ENCODE measurements around the gene TSPAN7.

TSPAN7 gene, protein sequence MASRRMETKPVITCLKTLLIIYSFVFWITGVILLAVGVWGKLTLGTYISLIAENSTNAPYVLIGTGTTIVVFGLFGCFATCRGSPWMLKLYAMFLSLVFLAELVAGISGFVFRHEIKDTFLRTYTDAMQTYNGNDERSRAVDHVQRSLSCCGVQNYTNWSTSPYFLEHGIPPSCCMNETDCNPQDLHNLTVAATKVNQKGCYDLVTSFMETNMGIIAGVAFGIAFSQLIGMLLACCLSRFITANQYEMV

DNA sequence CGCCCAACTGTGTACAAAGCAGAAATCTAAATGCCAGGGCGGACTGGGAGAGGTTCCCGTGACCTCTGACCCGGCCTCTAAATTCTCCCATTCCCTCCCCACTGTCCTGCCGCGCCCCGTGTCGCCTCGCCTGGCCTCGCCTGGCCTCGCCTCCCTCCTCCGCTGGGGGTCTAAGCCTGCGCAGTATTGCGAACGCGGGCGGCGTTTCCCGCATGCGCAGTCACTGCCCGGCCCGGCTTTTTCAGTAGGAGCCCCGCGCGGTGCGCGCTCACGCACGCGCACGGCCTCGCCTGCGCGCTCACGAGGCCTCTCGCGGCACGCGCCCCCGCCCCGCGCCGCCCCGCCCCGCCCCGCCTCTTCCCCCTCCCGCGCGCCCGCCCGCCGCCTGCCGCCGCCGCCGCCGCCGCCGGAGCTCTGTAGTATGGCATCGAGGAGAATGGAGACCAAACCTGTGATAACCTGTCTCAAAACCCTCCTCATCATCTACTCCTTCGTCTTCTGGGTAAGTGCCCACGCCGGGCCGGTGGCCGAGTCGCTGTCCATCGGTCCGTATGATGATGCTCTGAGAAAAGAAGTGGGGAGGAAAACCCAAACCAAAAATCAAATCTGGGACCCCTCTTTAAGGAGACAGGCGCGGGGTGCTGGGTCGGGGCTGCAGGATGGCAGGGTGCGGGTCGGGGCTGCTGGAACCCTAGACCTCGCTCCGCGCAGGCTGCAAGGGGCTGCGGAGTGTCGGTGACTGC is at the start of gene TSPAN7:
TSPAN7 (plus strand) TSS at position 417 of the 743 bp plus-strand sequence; CDS start at position 422, 5 bp downstream.
- Histone ChIP-seq H3K79me2 (ENCODE audit: control insufficient read depth, low read length) (no peaks in the 10 kb centered on the region), H3K4me3 (ENCODE audit: low read length) (no peak within 1 kb of the TSS), H3K9me2 (replicated peaks; ENCODE audit: control insufficient read depth, low read length) (no peaks in the 10 kb centered on the region), H3K9me3 (ENCODE audit: control insufficient read depth, insufficient read depth, low read length) (no peaks in the 10 kb centered on the region), H3K27ac (ENCODE audit: low read depth, low read length) (no peak within 1 kb of the TSS), H4K20me1 (ENCODE audit: control insufficient read depth, insufficient read depth, low read depth, low read length) (no peaks in the 10 kb centered on the region), H3F3A (ENCODE audit: control insufficient read depth, insufficient read depth) (no peaks in the 10 kb centered on the region), H3K4me2 (ENCODE audit: low read length) (no peak within 1 kb of the TSS), H3K4me1 (ENCODE audit: control insufficient read depth, low read length) (no peaks in the 10 kb centered on the region), H3K36me3 (ENCODE audit: control insufficient read depth, low read length) (no peaks in the 10 kb centered on the region), H3K27me3 (ENCODE audit: control insufficient read depth, low read length) (no peaks in the 10 kb centered on the region)
- TF ChIP-seq EZH2phosphoT487 (IDR thresholded peaks at IDR 0.05; ENCODE audit: borderline replicate concordance, low read length): no peak
- TF ChIP-seq, protein P1, sequence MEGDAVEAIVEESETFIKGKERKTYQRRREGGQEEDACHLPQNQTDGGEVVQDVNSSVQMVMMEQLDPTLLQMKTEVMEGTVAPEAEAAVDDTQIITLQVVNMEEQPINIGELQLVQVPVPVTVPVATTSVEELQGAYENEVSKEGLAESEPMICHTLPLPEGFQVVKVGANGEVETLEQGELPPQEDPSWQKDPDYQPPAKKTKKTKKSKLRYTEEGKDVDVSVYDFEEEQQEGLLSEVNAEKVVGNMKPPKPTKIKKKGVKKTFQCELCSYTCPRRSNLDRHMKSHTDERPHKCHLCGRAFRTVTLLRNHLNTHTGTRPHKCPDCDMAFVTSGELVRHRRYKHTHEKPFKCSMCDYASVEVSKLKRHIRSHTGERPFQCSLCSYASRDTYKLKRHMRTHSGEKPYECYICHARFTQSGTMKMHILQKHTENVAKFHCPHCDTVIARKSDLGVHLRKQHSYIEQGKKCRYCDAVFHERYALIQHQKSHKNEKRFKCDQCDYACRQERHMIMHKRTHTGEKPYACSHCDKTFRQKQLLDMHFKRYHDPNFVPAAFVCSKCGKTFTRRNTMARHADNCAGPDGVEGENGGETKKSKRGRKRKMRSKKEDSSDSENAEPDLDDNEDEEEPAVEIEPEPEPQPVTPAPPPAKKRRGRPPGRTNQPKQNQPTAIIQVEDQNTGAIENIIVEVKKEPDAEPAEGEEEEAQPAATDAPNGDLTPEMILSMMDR (IDR thresholded peaks at IDR 0.05; ENCODE audit: low read depth, low read length, poor library complexity, severe bottlenecking): no peak

DNA sequence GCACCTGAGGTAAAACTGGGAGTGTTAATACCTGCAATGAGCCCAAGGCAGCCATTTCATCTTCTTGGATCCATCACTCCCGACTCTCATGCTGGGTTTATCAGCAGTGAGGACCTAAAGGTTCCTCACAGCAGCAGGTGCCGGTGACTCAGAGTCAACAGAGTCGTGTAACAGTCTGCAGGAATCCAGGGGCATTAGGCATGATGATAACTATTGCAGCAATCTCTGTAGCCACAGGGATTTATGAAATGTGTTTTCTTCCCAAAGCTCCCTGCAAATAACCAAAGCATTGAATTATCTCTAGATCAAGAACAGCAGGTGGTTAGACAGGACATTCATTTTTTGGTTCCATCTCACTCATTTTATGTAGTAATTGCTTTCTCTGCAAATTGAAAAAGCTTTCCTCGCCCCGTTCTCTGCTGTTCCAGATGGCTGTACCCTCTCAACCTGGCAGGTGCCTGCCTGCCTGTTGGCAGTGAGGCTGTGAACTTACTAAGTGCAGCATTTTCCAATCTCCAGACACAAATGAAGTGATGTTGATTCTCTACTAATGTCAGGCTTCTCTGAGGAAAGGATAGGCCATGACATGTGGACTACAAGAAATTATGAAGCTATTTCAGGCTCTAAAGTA is 48.1 kb upstream of the TSPAN7 start:
- Histone ChIP-seq H3K9me2 (replicated peaks; ENCODE audit: control insufficient read depth, low read length) (no peaks in the 10 kb centered on the region), H3K4me1 (ENCODE audit: control insufficient read depth, low read length) (no peaks in the 10 kb centered on the region), H3K27ac (ENCODE audit: low read depth, low read length) (no peak overlapping the region), H3K4me3 (ENCODE audit: low read length) (no peak overlapping the region), H3F3A (ENCODE audit: control insufficient read depth, insufficient read depth) (no peaks in the 10 kb centered on the region), H3K9me3 (ENCODE audit: control insufficient read depth, insufficient read depth, low read length) (no peaks in the 10 kb centered on the region), H3K36me3 (ENCODE audit: control insufficient read depth, low read length) (no peaks in the 10 kb centered on the region), H4K20me1 (ENCODE audit: control insufficient read depth, insufficient read depth, low read depth, low read length) (no peaks in the 10 kb centered on the region), H3K79me2 (ENCODE audit: control insufficient read depth, low read length) (no peaks in the 10 kb centered on the region), H3K27me3 (ENCODE audit: control insufficient read depth, low read length) (no peaks in the 10 kb centered on the region), H3K4me2 (ENCODE audit: low read length) (no peak overlapping the region)
- no peak for TF ChIP-seq EZH2phosphoT487 (IDR thresholded peaks at IDR 0.05; ENCODE audit: borderline replicate concordance, low read length)
- TF ChIP-seq, protein P1 (IDR thresholded peaks at IDR 0.05; ENCODE audit: low read depth, low read length, poor library complexity, severe bottlenecking): no peak

DNA sequence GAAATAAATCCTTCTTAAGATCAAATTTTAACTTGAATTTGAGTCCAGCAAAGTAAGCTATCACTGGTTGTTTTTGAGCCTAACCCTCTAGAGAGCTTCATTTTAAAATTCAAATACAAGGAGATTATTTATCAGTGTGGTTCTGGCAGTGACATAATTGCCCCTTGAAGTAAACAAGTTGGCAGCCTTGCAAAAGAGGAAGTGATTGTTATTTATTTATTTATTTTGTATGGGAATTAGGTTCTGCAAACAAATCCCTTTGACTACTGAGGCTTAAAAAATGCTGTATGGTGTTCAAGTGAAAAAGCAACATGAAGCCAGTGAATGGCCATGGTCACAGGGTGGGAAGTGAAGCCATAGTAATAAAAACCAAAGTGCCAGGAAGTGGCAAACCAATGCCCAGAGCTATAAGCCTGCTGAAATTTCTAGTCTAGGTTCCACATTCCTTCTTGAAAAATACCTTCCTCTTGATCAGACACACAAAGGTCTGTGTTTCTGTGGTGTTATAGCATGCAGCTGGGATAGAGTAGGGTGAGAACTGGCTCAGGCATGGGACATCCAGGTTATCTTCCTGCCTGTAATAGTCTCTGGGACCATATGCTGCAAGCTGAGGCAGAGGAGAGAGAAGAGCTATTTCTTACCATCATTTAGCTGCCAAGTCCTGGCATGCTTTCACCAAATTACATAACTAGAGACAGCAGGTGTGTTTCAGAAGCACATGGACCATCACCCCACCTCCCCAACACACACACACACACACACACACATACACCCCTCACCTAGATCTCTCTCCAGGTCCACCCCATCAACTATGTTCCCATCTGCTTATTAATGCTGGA is 47.1 kb upstream of the TSPAN7 start:
- Histone ChIP-seq H3F3A (ENCODE audit: control insufficient read depth, insufficient read depth) (no peaks in the 10 kb centered on the region), H3K4me3 (ENCODE audit: low read length) (no peak overlapping the region), H3K27me3 (ENCODE audit: control insufficient read depth, low read length) (no peaks in the 10 kb centered on the region), H4K20me1 (ENCODE audit: control insufficient read depth, insufficient read depth, low read depth, low read length) (no peaks in the 10 kb centered on the region), H3K4me2 (ENCODE audit: low read length) (no peak overlapping the region), H3K4me1 (ENCODE audit: control insufficient read depth, low read length) (no peaks in the 10 kb centered on the region), H3K79me2 (ENCODE audit: control insufficient read depth, low read length) (no peaks in the 10 kb centered on the region), H3K36me3 (ENCODE audit: control insufficient read depth, low read length) (no peaks in the 10 kb centered on the region), H3K27ac (ENCODE audit: low read depth, low read length) (no peak overlapping the region), H3K9me2 (replicated peaks; ENCODE audit: control insufficient read depth, low read length) (no peaks in the 10 kb centered on the region), H3K9me3 (ENCODE audit: control insufficient read depth, insufficient read depth, low read length) (no peaks in the 10 kb centered on the region)
- TF ChIP-seq, protein P1 (IDR thresholded peaks at IDR 0.05; ENCODE audit: low read depth, low read length, poor library complexity, severe bottlenecking): no peak
- TF ChIP-seq EZH2phosphoT487 (IDR thresholded peaks at IDR 0.05; ENCODE audit: borderline replicate concordance, low read length): no peak

All from DOHH2 (cell line).